ENCODE measurements around the gene C12orf42. TPM values are rescaled to one million over a fixed set of nuclear protein-coding genes. Genes with fewer than 3 reads are reported as not detected.

C12orf42 gene
- total and polyA plus RNA-seq, 7 donors: 0.93 TPM; not detected in 6

Other genes starting within 250 kb of the C12orf42 start
- gene STAB2, start 91.3 kb upstream of the C12orf42 start, total RNA-seq: under 1 TPM in 3 of 4 donors, not detected in 1; under 0.01 to 0.55 (median 0.41) TPM
- under 1 TPM; 0.23 to 0.66 (median 0.60) TPM for gene STAB2, start 91.3 kb upstream of the C12orf42 start, polyA plus RNA-seq

Data from sigmoid colon (tissue), 7 donors.